ENCODE data around the gene YJU2. TPM values are rescaled to one million over a fixed set of nuclear protein-coding genes. Genes with fewer than 3 reads are reported as not detected.

YJU2 gene
- total and polyA plus RNA-seq, 9 donors: 14.2 to 16.0 (median 15.1) TPM

- Histone ChIP-seq H3K27me3 (ENCODE audit: control insufficient read depth, insufficient read depth, low read length) (no peaks in the 10 kb centered on the region), H3K4me3 (ENCODE audit: low read length) (no peak overlapping the region), H3K9me3 (replicated peaks; ENCODE audit: control insufficient read depth, low read depth, low read length) (no peaks in the 10 kb centered on the region), H3K27ac (ENCODE audit: low read length) (no peak overlapping the region), H3K36me3 (ENCODE audit: control insufficient read depth, insufficient read depth, low read length) (no peaks in the 10 kb centered on the region), H3K4me1 (ENCODE audit: control insufficient read depth, insufficient read depth, low read length) (peaks cover 20% of the 10 kb centered on the region)
- WGBS (ENCODE audit: insufficient coverage): 59% methylated on average over 3 of the region's 7 CpGs
- DNase-seq: no peak
Measured at GRCh38 chr19:4305257-4305612, 58.4 kb downstream of the YJU2 start.

- WGBS (ENCODE audit: insufficient coverage): 82% methylated on average over 16 of the region's 16 CpGs
- Histone ChIP-seq H3K27me3 (ENCODE audit: control insufficient read depth, insufficient read depth, low read length) (no peaks in the 10 kb centered on the region), H3K4me1 (ENCODE audit: control insufficient read depth, insufficient read depth, low read length) (peaks cover 20% of the 10 kb centered on the region), H3K4me3 (ENCODE audit: low read length) (no peak overlapping the region), H3K9me3 (replicated peaks; ENCODE audit: control insufficient read depth, low read depth, low read length) (no peaks in the 10 kb centered on the region), H3K36me3 (ENCODE audit: control insufficient read depth, insufficient read depth, low read length) (no peaks in the 10 kb centered on the region), H3K27ac (ENCODE audit: low read length) (no peak overlapping the region)
- DNase-seq: no peak
Measured at GRCh38 chr19:4305659-4306058, 58.8 kb downstream of the YJU2 start.

GRCh38 chr19:4310247-4311121, 63.6 kb downstream of the YJU2 start:
- WGBS (ENCODE audit: insufficient coverage): 91% methylated on average over 16 of the region's 22 CpGs

GRCh38 chr19:4313847-4314490, 67.1 kb downstream of the YJU2 start:
- Histone ChIP-seq H3K27ac (ENCODE audit: low read length) (no peak overlapping the region), H3K9me3 (replicated peaks; ENCODE audit: control insufficient read depth, low read depth, low read length) (no peaks in the 10 kb centered on the region), H3K27me3 (ENCODE audit: control insufficient read depth, insufficient read depth, low read length) (no peaks in the 10 kb centered on the region), H3K36me3 (ENCODE audit: control insufficient read depth, insufficient read depth, low read length) (no peaks in the 10 kb centered on the region), H3K4me3 (ENCODE audit: low read length) (no peak overlapping the region), H3K4me1 (ENCODE audit: control insufficient read depth, insufficient read depth, low read length) (no peaks in the 10 kb centered on the region)
- DNase-seq: no peak
- WGBS (ENCODE audit: insufficient coverage): 57% methylated on average over 6 of the region's 12 CpGs

More at GRCh38 chr19:4310247-4311121, 63.6 kb downstream of the YJU2 start:
- no peak for DNase-seq
- Histone ChIP-seq H3K4me1 (ENCODE audit: control insufficient read depth, insufficient read depth, low read length) (no peaks in the 10 kb centered on the region), H3K27me3 (ENCODE audit: control insufficient read depth, insufficient read depth, low read length) (no peaks in the 10 kb centered on the region), H3K9me3 (replicated peaks; ENCODE audit: control insufficient read depth, low read depth, low read length) (no peaks in the 10 kb centered on the region), H3K36me3 (ENCODE audit: control insufficient read depth, insufficient read depth, low read length) (no peaks in the 10 kb centered on the region), H3K27ac (ENCODE audit: low read length) (no peak overlapping the region), H3K4me3 (ENCODE audit: low read length) (no peak overlapping the region)

- Histone ChIP-seq H3K27me3 (ENCODE audit: control insufficient read depth, insufficient read depth, low read length) (no peaks in the 10 kb centered on the region), H3K27ac (ENCODE audit: low read length) (no peak overlapping the region), H3K36me3 (ENCODE audit: control insufficient read depth, insufficient read depth, low read length) (no peaks in the 10 kb centered on the region), H3K9me3 (replicated peaks; ENCODE audit: control insufficient read depth, low read depth, low read length) (peaks cover 11% of the 10 kb centered on the region), H3K4me3 (ENCODE audit: low read length) (no peak overlapping the region), H3K4me1 (ENCODE audit: control insufficient read depth, insufficient read depth, low read length) (no peaks in the 10 kb centered on the region)
- 93% methylated on average over 8 of the region's 9 CpGs for WGBS (ENCODE audit: insufficient coverage)
- no peak for DNase-seq
Measured at GRCh38 chr19:4316956-4317355, 70.1 kb downstream of the YJU2 start.

- no peak overlapping the region for H3K27ac ChIP-seq (ENCODE audit: low read length)
- H3K27me3 ChIP-seq (ENCODE audit: control insufficient read depth, insufficient read depth, low read length): no peaks in the 10 kb centered on the region
- H3K9me3 ChIP-seq (replicated peaks; ENCODE audit: control insufficient read depth, low read depth, low read length): peaks cover 18% of the 10 kb centered on the region
- no peak for DNase-seq
- H3K36me3 ChIP-seq (ENCODE audit: control insufficient read depth, insufficient read depth, low read length): no peaks in the 10 kb centered on the region
- 85% methylated on average over 2 of the region's 7 CpGs for WGBS (ENCODE audit: insufficient coverage)
- no peaks in the 10 kb centered on the region for H3K4me1 ChIP-seq (ENCODE audit: control insufficient read depth, insufficient read depth, low read length)
- no peak overlapping the region for H3K4me3 ChIP-seq (ENCODE audit: low read length)
Measured at GRCh38 chr19:4318460-4318859, 71.6 kb downstream of the YJU2 start.

Other genes starting within 250 kb of the YJU2 start
- gene PIAS4, start 239.3 kb upstream of the YJU2 start, total RNA-seq: 18.1 TPM
- gene PIAS4, start 239.3 kb upstream of the YJU2 start, polyA plus RNA-seq (ENCODE audit: insufficient read depth in 1 of 8, insufficient read length in 8 of 8, low replicate concordance in 1 of 8): 10 to 100 TPM; 14.7 to 26.2 (median 23.8) TPM
- gene ZBTB7A, start 180.2 kb upstream of the YJU2 start, total RNA-seq: 4.2 TPM
- gene ZBTB7A, start 180.2 kb upstream of the YJU2 start, polyA plus RNA-seq (ENCODE audit: insufficient read depth in 1 of 8, insufficient read length in 8 of 8, low replicate concordance in 1 of 8): 10 to 100 TPM in 1 of 8 donors, 1 to 10 TPM in 7; 6.8 to 10.9 (median 8.5) TPM
- 97.0 TPM for gene MAP2K2, start 123.0 kb upstream of the YJU2 start, total RNA-seq
- gene MAP2K2, start 123.0 kb upstream of the YJU2 start, polyA plus RNA-seq (ENCODE audit: insufficient read depth in 1 of 8, insufficient read length in 8 of 8, low replicate concordance in 1 of 8): 100 to 1,000 TPM; 104 to 137 (median 118) TPM
- not detected for gene CREB3L3, start 93.4 kb upstream of the YJU2 start, total RNA-seq
- 1 to 10 TPM in 1 of 8 donors, under 1 TPM in 2, not detected in 5; 0.16 to 5.8 (median 0.99) TPM for gene CREB3L3, start 93.4 kb upstream of the YJU2 start, polyA plus RNA-seq (ENCODE audit: insufficient read depth in 1 of 8, insufficient read length in 8 of 8, low replicate concordance in 1 of 8)
- gene SIRT6, start 64.5 kb upstream of the YJU2 start, total RNA-seq: 6.0 TPM
- gene SIRT6, start 64.5 kb upstream of the YJU2 start, polyA plus RNA-seq (ENCODE audit: insufficient read depth in 1 of 8, insufficient read length in 8 of 8, low replicate concordance in 1 of 8): 10 to 100 TPM; 10.5 to 17.1 (median 12.2) TPM
- gene ANKRD24, start 64.4 kb upstream of the YJU2 start, total RNA-seq: 0.58 TPM
- 1 to 10 TPM in 5 of 8 donors, under 1 TPM in 3; 0.79 to 2.5 (median 1.1) TPM for gene ANKRD24, start 64.4 kb upstream of the YJU2 start, polyA plus RNA-seq (ENCODE audit: insufficient read depth in 1 of 8, insufficient read length in 8 of 8, low replicate concordance in 1 of 8)
- 0.53 TPM for gene EBI3, start 17.6 kb upstream of the YJU2 start, total RNA-seq
- gene EBI3, start 17.6 kb upstream of the YJU2 start, polyA plus RNA-seq (ENCODE audit: insufficient read depth in 1 of 8, insufficient read length in 8 of 8, low replicate concordance in 1 of 8): 1 to 10 TPM in 2 of 8 donors, under 1 TPM in 6; 0.52 to 1.7 (median 0.76) TPM
- 40.1 TPM for gene SHD, start 32.2 kb downstream of the YJU2 start, total RNA-seq
- 100 to 1,000 TPM in 4 of 8 donors, 10 to 100 TPM in 4; 89.5 to 139 (median 97.6) TPM for gene SHD, start 32.2 kb downstream of the YJU2 start, polyA plus RNA-seq (ENCODE audit: insufficient read depth in 1 of 8, insufficient read length in 8 of 8, low replicate concordance in 1 of 8)
- gene TMIGD2, start 55.3 kb downstream of the YJU2 start, total RNA-seq: 0.71 TPM
- gene TMIGD2, start 55.3 kb downstream of the YJU2 start, polyA plus RNA-seq (ENCODE audit: insufficient read depth in 1 of 8, insufficient read length in 8 of 8, low replicate concordance in 1 of 8): under 1 TPM; 0.21 to 0.94 (median 0.47) TPM
- gene FSD1, start 57.5 kb downstream of the YJU2 start, total RNA-seq: 0.71 TPM
- gene FSD1, start 57.5 kb downstream of the YJU2 start, polyA plus RNA-seq (ENCODE audit: insufficient read depth in 1 of 8, insufficient read length in 8 of 8, low replicate concordance in 1 of 8): 1 to 10 TPM in 7 of 8 donors, under 1 TPM in 1; 0.99 to 3.2 (median 2.4) TPM
- 4.8 TPM for gene STAP2, start 91.7 kb downstream of the YJU2 start, total RNA-seq
- gene STAP2, start 91.7 kb downstream of the YJU2 start, polyA plus RNA-seq (ENCODE audit: insufficient read depth in 1 of 8, insufficient read length in 8 of 8, low replicate concordance in 1 of 8): 10 to 100 TPM in 1 of 8 donors, 1 to 10 TPM in 7; 3.9 to 10.8 (median 5.4) TPM
- gene MPND, start 96.5 kb downstream of the YJU2 start, total RNA-seq: 4.8 TPM
- gene MPND, start 96.5 kb downstream of the YJU2 start, polyA plus RNA-seq (ENCODE audit: insufficient read depth in 1 of 8, insufficient read length in 8 of 8, low replicate concordance in 1 of 8): 10 to 100 TPM; 14.0 to 19.4 (median 16.3) TPM
- 29.1 TPM for gene SH3GL1, start 153.5 kb downstream of the YJU2 start, total RNA-seq
- 10 to 100 TPM; 54.9 to 77.9 (median 69.8) TPM for gene SH3GL1, start 153.5 kb downstream of the YJU2 start, polyA plus RNA-seq (ENCODE audit: insufficient read depth in 1 of 8, insufficient read length in 8 of 8, low replicate concordance in 1 of 8)
- 7.6 TPM for gene CHAF1A, start 155.6 kb downstream of the YJU2 start, total RNA-seq
- gene CHAF1A, start 155.6 kb downstream of the YJU2 start, polyA plus RNA-seq (ENCODE audit: insufficient read depth in 1 of 8, insufficient read length in 8 of 8, low replicate concordance in 1 of 8): 10 to 100 TPM; 10.4 to 19.3 (median 13.6) TPM
- 64.9 TPM for gene UBXN6, start 210.7 kb downstream of the YJU2 start, total RNA-seq
- gene UBXN6, start 210.7 kb downstream of the YJU2 start, polyA plus RNA-seq (ENCODE audit: insufficient read depth in 1 of 8, insufficient read length in 8 of 8, low replicate concordance in 1 of 8): 100 to 1,000 TPM in 2 of 8 donors, 10 to 100 TPM in 6; 77.0 to 127 (median 89.0) TPM
- 35.0 TPM for gene HDGFL2, start 225.2 kb downstream of the YJU2 start, total RNA-seq
- gene HDGFL2, start 225.2 kb downstream of the YJU2 start, polyA plus RNA-seq (ENCODE audit: insufficient read depth in 1 of 8, insufficient read length in 8 of 8, low replicate concordance in 1 of 8): 10 to 100 TPM; 66.3 to 97.7 (median 84.3) TPM

All from muscle of leg (tissue), 11 donors.